Stromal cell of bone marrow (primary cell): ENCODE measurements around the gene NIPSNAP2.
"Not testable (repeated sequence)": the region's sequence is repeated elsewhere in the genome, so short reads cannot be mapped to it uniquely, and the experiment has no call there.

Source experiments
- DNase-seq: peaks from one replicate; pipeline ENCODE4 v3.0.0-alpha.2; 2012; ENCODE audit warnings: low read depth

NIPSNAP2 gene

GRCh38 chr7:55975988-55976633 is 11.7 kb downstream of the NIPSNAP2 start:
- DNase-seq, result no peak

- peak; percentile 17 for DNase-seq
These were observed 13.4 kb downstream of the NIPSNAP2 start for GRCh38 chr7:55977831-55978230.

GRCh38 chr7:55980266-55980665 is 15.9 kb downstream of the NIPSNAP2 start:
- no peak for DNase-seq

DNA sequence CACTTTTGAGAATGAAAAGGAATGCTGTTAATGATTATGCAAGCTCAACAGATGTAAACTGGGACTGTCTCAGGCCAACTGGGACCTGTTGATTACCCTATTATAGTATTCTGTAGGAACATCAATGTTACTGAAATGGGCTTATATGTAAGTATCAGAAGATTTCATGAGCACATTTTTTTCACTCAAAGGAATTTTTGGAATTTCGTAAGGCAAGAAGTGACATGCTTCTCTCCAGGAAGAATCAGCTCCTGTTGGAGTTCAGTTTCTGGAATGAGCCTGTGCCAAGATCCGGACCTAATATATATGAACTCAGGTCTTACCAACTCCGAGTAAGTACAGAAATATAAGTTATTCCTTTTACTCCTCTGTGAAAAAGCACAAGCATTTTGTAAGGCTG is 19.2 kb downstream of the NIPSNAP2 start:
- DNase-seq, result no peak

DNA sequence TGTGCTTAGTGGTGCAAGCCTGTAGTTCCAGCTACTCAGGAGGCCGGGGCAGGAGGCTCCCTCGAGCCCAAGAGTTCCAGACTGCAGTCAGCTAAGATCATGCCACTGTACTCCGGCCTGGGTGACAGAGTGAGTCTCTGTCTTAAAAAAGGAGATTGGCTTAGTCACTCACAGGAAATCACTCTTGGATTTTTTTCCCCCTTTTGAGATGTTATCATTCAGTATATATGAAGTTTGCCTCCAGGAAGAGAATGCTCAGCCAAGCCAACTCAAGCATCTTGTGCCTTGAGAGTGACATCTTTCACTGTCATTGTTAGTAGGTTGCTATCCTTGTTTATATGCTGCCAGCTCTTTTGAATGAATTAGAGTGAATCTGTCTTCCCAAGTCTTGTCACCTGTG is 28.0 kb downstream of the NIPSNAP2 start:
- DNase-seq, result no peak

GRCh38 chr7:55996856-55997500 is 32.6 kb downstream of the NIPSNAP2 start:
- DNase-seq, result no peak

DNA sequence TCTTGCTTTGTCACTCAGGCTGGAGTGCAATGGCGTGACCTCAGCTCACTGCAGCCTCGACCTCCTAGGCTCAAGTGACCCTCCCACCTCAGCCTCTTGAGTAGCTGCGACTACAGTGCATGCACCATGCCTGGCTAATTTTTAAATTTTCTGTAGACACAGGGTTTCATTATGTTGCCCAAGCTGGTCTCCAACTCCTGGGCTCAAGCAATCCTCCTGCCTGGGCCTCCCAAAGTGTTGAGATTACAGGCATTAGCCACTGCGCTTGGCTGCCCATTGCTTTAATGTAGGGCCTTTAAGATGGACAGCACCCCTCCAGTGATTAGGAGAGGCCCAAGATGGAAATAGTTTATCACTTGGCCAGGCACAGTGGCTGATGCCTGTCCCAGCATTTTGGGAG is 39.4 kb downstream of the NIPSNAP2 start:
- DNase-seq, result no peak

DNA sequence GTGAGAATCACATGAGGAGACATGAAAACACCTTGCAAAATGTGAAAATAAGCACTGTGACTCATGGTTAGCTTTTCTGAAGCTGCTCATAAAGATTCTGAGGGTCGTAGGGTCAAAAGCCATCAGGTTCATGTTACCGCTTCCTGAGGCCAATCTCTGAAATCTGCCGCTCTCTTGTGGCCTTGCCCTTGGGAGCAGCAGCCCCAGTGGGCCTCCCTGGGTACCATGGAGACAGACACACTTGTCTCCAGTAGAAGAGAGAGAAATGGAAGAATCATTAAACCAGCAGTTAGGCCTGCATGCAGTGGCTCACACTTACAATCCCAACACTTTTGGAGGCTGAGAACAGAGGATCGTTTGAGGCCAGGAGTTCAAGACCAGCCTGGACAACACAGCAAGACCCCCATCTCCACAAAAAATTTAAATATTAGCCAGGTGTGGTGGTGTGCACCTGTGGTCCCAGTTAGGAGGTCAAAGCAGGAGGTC is 42.8 kb downstream of the NIPSNAP2 start:
- no peak for DNase-seq

GRCh38 chr7:56007891-56008290 is 43.5 kb downstream of the NIPSNAP2 start:
- DNase-seq, result no peak

GRCh38 chr7:56009695-56010094 is 45.3 kb downstream of the NIPSNAP2 start:
- DNase-seq, result no peak

- not testable (repeated sequence) for DNase-seq
These were observed 52.6 kb downstream of the NIPSNAP2 start for GRCh38 chr7:56017015-56017414.

- DNase-seq, result no peak
These were observed 55.1 kb downstream of the NIPSNAP2 start for GRCh38 chr7:56019501-56019900.

- DNase-seq, result no peak
These were observed 59.1 kb downstream of the NIPSNAP2 start for GRCh38 chr7:56023500-56023899.

DNA sequence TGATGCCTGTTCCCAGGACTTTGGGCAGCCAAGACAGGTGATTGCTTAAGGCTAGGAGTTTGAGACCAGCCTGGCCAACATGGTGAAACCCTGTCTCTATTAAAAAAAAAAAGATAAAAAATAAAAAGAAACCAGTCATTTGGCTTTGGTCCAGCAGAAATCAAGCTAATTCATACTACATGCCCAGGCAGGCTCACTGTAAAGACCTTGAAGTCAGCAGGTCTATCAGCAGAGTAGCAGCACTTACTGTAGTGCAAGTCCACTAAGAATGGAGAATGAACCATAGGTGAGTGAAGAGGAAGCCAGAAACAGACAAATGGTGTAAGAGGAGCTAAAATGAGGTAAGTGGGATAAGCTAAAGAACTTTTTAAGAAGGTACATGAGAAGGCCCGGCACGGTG is 62.2 kb downstream of the NIPSNAP2 start:
- no peak for DNase-seq

GRCh38 chr7:56028942-56029630 is 64.7 kb downstream of the NIPSNAP2 start:
- no peak for DNase-seq

GRCh38 chr7:56030340-56030739 is 66.0 kb downstream of the NIPSNAP2 start:
- DNase-seq, result no peak

GRCh38 chr7:56031556-56031955 is 67.2 kb downstream of the NIPSNAP2 start:
- not testable (repeated sequence) for DNase-seq

- not testable (repeated sequence) for DNase-seq
These were observed 68.2 kb downstream of the NIPSNAP2 start for GRCh38 chr7:56032578-56032977.

DNA sequence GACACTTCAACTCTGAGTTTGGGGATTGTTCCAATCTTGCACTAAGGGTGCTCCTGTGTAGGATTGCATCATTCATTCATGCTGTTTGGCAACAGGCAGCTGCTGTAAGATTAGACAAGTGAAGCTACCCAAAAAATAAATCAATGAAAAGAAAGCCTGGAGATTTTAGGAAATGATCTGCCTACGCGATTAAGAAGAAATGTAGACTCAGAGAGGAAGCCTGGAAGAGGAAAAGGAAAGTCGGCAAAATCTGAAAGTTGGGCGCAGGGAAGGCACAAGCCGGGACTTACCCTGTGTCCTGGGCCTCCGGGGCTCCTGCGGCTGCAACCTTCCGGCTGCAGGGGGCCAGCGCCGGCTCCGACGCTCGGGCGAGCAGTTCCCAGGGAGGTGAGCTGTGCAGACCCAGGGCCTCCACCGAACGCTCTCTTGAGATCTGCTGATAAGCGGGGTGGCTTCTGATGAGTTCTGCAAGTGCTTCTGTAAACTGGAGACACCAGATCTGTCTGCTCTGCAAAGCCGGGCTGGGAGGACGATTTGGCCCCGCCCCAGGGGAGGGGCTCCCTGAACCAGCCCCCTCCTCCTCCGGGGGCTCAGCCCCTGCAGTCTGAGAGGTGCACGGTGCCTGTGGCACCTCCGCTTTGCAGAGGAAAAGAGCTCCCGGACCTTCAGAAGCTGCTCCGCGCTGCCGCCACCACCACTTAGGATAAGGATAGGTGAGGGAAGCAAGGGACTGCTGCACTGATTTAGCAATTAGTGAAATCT is 69.5 kb downstream of the NIPSNAP2 start:
- peak; percentile 36 for DNase-seq

DNA sequence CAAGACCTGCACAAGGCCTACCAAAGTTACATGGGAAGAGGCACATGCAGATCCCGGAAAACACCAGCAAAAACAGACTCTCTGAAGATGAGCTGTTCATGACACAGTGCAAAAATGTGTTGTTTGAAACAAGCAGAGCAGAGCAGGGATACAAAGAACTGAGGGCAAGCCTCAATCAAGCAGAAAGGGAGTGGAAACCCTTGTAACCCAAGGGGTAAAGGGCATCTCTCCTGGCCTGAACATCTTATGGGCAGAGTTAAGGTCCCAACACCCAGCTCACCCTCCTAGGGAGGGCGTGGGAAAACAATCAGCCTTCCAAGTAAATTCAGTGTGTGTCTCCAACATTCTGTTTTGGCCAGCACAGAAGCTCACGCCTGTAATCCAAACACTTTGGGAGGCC is 76.3 kb downstream of the NIPSNAP2 start:
- DNase-seq, result no peak

DNA sequence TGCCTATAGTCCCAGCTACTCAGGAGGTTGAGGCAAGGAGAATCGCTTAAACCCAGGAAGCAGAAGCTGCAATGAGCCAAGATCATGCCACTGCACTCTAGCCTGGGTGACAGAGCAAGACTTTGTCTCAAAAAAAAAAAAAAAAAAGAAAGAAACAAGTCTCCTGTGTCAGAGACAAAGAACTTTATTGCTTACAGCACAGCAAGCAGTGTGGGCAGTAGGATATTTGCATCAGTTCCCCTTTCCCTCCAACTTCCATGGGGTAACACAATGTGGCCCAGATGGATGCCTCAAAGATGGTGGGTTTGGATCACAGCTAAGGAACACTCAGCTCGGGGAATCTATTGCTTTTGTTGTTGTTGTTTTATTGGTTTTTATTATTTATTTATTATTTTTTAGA is 81.4 kb downstream of the NIPSNAP2 start:
- DNase-seq, result not testable (repeated sequence)

DNA sequence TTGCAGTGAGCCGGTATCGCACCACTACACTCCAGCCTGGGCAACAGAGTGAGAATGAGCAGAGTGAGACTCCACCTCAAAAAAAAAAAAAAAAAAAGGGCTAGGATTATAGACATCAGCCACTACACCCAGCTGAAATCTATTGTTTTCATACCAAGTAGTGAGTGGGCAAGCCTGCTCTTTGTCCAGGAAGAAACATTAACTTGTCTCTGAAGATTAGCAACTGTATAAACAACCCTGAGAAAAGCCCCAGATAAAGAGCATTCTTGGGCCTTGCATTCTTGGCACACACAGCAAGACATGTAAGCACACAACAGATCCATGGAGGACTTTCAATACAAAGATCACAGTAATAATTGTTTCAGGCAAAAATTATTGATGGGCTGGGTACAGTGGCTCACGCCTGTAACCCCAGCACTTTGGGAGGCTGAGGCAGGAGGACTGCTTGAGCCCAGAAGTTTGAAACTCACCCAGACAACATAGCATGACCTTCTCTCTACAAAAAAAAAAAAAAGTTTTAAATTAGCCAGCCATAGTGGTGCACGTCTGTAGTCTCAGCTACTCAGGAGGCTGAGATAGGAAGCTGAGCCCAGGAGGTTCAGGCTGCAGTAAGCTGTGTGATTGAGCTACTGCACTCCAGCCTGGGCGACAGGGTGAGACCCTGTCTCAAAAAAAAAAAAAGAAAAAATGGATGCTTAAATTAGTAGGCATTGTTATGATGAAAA is 82.5 kb downstream of the NIPSNAP2 start:
- no peak for DNase-seq
